Measurements from ENCODE around the gene KCNH3. TPM values are rescaled to one million over a fixed set of nuclear protein-coding genes. Genes with fewer than 3 reads are reported as not detected.

KCNH3 gene
- total RNA-seq, 1 experiment from 2014 or later: 0.59 TPM

DNA sequence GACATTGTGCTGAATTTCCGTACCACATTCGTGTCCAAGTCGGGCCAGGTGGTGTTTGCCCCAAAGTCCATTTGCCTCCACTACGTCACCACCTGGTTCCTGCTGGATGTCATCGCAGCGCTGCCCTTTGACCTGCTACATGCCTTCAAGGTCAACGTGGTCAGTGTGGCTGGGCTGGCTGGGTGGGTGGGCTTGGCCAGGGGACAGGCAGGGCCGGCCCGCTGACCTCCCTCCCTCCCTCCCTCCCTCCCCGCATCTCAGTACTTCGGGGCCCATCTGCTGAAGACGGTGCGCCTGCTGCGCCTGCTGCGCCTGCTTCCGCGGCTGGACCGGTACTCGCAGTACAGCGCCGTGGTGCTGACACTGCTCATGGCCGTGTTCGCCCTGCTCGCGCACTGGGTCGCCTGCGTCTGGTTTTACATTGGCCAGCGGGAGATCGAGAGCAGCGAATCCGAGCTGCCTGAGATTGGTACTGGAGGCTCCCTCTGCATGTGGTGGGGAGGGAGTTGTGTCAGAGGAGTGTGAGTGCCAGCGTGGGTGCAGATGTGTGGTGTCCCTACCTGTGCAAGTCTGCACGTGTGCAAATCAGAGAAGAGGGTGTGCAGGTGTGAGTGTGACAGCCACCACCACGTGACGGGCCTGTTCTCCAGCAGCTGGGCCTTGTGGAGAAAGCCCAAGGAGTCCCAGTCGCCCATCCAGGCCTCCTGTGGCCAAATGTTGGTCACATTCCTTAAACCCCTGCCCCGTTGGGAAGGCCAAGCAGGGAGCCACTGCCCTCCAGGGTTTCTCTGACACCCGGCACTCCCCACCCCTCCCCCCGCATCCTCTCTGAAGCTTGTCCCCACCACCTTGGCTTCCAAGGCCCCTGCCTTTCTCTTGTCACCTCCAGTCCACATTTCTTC, 5.3 kb downstream of the KCNH3 start:
- Mint-ChIP-seq H3K4me1 (ENCODE audit: low read depth, unreplicated experiment) (peaks cover 7% of the 10 kb centered on the region), H3K36me3 (ENCODE audit: insufficient read depth, unreplicated experiment) (peaks cover 9% of the 10 kb centered on the region), H3K27ac (ENCODE audit: unreplicated experiment) (no peak overlapping the region), H3K4me3 (ENCODE audit: low read depth, unreplicated experiment) (no peak overlapping the region), H3K9me3 (ENCODE audit: low read depth, unreplicated experiment) (no peaks in the 10 kb centered on the region), H3K27me3 (ENCODE audit: unreplicated experiment) (peaks cover 57% of the 10 kb centered on the region)
- TF ChIP-seq, protein P1, sequence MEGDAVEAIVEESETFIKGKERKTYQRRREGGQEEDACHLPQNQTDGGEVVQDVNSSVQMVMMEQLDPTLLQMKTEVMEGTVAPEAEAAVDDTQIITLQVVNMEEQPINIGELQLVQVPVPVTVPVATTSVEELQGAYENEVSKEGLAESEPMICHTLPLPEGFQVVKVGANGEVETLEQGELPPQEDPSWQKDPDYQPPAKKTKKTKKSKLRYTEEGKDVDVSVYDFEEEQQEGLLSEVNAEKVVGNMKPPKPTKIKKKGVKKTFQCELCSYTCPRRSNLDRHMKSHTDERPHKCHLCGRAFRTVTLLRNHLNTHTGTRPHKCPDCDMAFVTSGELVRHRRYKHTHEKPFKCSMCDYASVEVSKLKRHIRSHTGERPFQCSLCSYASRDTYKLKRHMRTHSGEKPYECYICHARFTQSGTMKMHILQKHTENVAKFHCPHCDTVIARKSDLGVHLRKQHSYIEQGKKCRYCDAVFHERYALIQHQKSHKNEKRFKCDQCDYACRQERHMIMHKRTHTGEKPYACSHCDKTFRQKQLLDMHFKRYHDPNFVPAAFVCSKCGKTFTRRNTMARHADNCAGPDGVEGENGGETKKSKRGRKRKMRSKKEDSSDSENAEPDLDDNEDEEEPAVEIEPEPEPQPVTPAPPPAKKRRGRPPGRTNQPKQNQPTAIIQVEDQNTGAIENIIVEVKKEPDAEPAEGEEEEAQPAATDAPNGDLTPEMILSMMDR (IDR thresholded peaks at IDR 0.05; ENCODE audit: unreplicated experiment): no peak
- no peak for DNase-seq
- intact Hi-C loops (cut with micrococcal nuclease; ENCODE audit: unreplicated experiment): no loop called here
- CTCF ChIA-PET: interaction anchor here (0.6 kb wide), 1 partner anchor 247 kb away, joined by 3 read pairs; no protein-coding TSS in a partner anchor
- no TSS peak for BruUV-seq (replicated peaks)

- Mint-ChIP-seq H3K4me3 (ENCODE audit: low read depth, unreplicated experiment) (no peak overlapping the region), H3K27ac (ENCODE audit: unreplicated experiment) (no peak overlapping the region), H3K36me3 (ENCODE audit: insufficient read depth, unreplicated experiment) (no peaks in the 10 kb centered on the region), H3K27me3 (ENCODE audit: unreplicated experiment) (peaks cover 54% of the 10 kb centered on the region), H3K4me1 (ENCODE audit: low read depth, unreplicated experiment) (no peaks in the 10 kb centered on the region), H3K9me3 (ENCODE audit: low read depth, unreplicated experiment) (no peaks in the 10 kb centered on the region)
- intact Hi-C loops (cut with micrococcal nuclease; ENCODE audit: unreplicated experiment): no loop called here
- DNase-seq: no peak
- CTCF ChIA-PET: interaction anchor here (0.7 kb wide), 1 partner anchor 1155 kb away, joined by 3 read pairs; no protein-coding TSS in a partner anchor
- BruUV-seq (replicated peaks): no TSS peak
- TF ChIP-seq, protein P1 (IDR thresholded peaks at IDR 0.05; ENCODE audit: unreplicated experiment): no peak
Observed at GRCh38 chr12:49545815-49546214, 7.0 kb downstream of the KCNH3 start.

DNA sequence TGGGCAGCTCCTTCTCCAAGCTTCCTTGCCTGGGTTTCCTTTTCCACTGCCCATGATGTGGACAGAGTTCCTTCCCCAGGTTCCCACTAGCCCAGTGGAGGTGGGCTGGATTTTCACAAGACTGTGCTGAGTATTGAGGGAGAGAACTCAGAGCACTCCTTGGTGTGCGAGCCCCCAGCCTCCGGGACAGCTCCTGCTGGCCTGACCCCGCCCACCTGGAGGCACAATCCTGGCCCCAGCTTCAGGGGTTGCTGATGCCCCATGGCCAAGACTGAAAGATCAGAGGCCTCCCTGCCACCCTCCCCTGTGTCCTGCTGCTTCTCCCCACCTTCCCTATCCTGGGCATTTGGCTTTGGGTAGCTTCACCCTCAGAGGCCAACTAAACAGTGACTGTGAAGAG, 7.7 kb downstream of the KCNH3 start:
- H3K4me1 Mint-ChIP-seq (ENCODE audit: low read depth, unreplicated experiment): no peaks in the 10 kb centered on the region
- no peak for DNase-seq
- TF ChIP-seq, protein P1 (IDR thresholded peaks at IDR 0.05; ENCODE audit: unreplicated experiment): no peak
- no TSS peak for BruUV-seq (replicated peaks)
- H3K9me3 Mint-ChIP-seq (ENCODE audit: low read depth, unreplicated experiment): no peaks in the 10 kb centered on the region
- no peak overlapping the region for H3K27ac Mint-ChIP-seq (ENCODE audit: unreplicated experiment)
- H3K36me3 Mint-ChIP-seq (ENCODE audit: insufficient read depth, unreplicated experiment): no peaks in the 10 kb centered on the region
- H3K4me3 Mint-ChIP-seq (ENCODE audit: low read depth, unreplicated experiment): no peak overlapping the region
- H3K27me3 Mint-ChIP-seq (ENCODE audit: unreplicated experiment): peaks cover 54% of the 10 kb centered on the region
- CTCF ChIA-PET: no interaction called here
- intact Hi-C loops (cut with micrococcal nuclease; ENCODE audit: unreplicated experiment): no loop called here

DNA sequence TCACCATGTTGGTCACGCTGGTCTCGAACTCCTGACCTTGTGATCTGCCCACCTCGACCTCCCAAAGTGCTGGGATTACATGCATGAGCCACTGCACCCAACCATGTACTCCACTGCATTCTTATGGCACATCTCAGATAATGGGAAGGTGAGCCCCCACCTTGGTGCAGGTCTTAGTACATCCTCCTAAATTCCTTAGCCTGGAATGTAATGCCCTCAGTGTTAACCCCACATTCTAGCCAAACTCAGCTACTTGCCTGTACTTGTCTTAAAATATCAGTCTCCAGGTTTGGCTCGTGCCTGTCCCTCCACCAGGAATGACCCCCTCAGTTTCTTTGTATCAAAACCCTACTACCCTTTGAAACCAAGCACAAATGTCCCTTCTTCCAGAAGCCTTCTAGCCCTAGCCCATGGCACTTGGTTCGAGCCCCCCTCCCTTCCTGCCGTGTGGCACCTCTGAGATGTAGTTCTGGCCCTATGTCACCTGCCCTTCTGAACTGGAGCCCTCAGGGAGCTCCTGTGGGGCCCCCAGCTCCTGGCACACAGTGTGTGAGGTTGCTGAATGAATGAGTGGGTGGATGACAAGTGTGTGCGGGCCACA, 8.4 kb downstream of the KCNH3 start:
- H3K36me3 Mint-ChIP-seq (ENCODE audit: insufficient read depth, unreplicated experiment): peaks cover under 1% of the 10 kb centered on the region
- no peaks in the 10 kb centered on the region for H3K9me3 Mint-ChIP-seq (ENCODE audit: low read depth, unreplicated experiment)
- no peaks in the 10 kb centered on the region for H3K4me1 Mint-ChIP-seq (ENCODE audit: low read depth, unreplicated experiment)
- H3K27ac Mint-ChIP-seq (ENCODE audit: unreplicated experiment): no peak overlapping the region
- TF ChIP-seq, protein P1 (IDR thresholded peaks at IDR 0.05; ENCODE audit: unreplicated experiment): no peak
- no TSS peak for BruUV-seq (replicated peaks)
- intact Hi-C loops (cut with micrococcal nuclease; ENCODE audit: unreplicated experiment): no loop called here
- DNase-seq: no peak
- no peak overlapping the region for H3K4me3 Mint-ChIP-seq (ENCODE audit: low read depth, unreplicated experiment)
- H3K27me3 Mint-ChIP-seq (ENCODE audit: unreplicated experiment): peaks cover 58% of the 10 kb centered on the region
- CTCF ChIA-PET: no interaction called here

All from Calu3 (cell line).